NCI-H128 (cell line): Measurements from ENCODE around the gene ACSM6.

Source experiments
- DNase-seq: peaks from one replicate; lab custom pipeline; 2025; ENCODE audit not compliant: unreplicated experiment; lab: John Stamatoyannopoulos, UW

Gene ACSM6

DNA sequence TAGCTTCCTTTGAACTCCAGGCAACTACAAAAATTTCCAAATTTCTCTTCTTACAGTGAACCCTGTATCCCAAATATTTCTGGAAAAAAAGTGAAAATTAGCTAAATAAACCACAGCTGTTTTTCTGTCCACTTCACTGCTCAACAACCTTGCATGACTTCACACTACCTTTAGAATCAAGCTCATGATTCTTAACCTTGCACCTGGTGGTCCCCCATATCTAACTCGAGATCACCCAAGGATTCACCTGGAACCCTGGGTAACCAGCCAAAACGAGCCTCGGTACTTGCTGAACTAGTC, 49.2 kb downstream of the ACSM6 start:
- DNase-seq = no peak

DNA sequence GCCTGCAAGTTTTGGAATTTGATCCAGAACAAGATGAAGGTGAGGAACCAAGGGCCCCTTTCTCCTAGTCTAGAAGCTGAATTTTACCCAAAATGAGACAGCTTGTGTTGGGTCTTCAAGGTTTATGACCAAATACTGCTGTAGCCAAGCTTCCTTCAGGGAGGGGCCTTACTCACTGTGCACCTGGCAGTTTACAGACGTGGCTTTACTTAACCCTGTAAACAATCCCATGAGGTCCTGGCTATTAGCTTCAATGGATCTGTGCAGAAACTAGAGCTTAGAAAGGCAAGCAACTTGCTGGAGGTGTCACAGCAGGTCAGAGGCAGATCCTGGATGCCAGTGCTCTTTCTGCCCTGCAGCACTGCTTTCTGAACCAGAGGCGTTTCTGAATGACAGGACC, 50.1 kb downstream of the ACSM6 start:
- no peak for DNase-seq

- DNase-seq = no peak
Measured at GRCh38 chr10:95245425-95246055, 51.5 kb downstream of the ACSM6 start.

DNA sequence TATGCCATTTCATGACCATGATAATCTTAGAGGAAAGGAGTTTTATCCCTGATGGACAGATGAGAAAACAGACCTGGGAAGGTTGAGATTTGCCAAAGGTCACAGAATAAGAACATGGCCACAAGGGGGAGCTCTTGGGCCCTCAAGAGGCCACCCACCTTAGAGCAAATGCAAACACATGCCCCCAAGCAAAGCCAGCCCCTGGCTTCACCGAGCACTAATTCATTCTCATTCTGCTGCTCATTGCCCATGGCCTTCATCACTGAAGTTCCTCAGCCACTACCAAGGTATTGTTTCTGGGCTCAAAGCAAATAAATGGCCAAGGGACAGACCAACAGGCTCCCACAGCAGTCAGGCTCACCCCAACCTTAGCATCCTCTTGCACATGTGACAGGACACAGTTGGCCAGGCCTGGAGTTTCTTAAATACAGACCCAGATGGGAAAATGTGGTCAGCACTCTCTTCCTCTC, 52.6 kb downstream of the ACSM6 start:
- peak; percentile 9 for DNase-seq

DNA sequence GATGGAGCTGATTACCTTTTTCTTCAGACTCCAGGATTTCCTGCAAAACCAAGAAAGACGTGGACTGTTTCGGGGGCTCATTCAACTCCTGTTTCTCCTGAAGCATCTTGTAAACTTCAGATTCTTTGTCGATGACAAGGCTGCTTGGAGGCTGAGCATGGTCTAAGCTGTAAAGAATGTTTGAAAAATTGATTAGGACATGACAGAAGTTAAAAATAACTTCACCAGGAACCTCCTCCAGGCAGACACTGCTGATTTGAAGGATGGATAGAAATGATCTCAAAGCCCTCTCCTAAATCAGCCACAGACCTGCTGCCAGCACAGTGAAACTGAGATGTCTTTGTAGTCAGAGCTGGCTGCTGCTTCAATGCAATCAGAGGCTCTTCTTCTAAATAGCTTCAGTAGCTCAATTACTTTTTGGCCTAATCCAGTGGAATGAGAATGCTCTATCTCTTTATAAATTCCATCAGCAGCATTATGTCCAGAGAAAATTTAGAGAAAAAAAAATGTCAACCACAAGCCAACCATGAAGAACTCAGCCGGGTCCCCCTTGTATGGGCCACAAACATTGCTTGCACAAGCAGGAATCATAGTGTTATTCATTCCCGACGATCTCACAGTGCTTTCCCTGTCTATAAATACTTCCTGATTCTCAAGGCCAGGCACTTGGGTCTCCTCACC, 53.3 kb downstream of the ACSM6 start:
- no peak for DNase-seq

GRCh38 chr10:95247881-95248583, 54.0 kb downstream of the ACSM6 start:
- no peak for DNase-seq

GRCh38 chr10:95248989-95249388, 55.0 kb downstream of the ACSM6 start:
- DNase-seq = no peak

- no peak for DNase-seq
Measured at GRCh38 chr10:95249467-95249866, 55.4 kb downstream of the ACSM6 start.

DNA sequence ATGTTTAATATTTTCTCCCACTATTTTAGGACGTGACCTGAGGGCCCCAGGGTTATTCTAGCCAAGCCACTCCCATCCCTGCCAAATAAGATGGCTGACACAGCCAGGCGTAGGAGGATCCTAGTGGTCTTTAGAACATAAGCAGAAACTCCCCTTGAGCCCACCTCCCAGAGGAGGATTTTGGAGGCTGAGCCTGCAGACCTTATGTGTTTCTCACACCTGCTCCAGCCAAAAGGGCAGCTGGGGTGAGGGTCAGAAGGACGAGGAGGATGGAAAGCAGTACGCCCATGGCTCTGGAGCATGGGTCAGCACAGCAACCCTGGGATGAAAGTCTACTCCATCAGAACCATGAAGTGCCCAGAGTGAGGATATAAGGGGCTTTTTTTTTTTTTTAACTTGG, 56.8 kb downstream of the ACSM6 start:
- DNase-seq = no peak

- no peak for DNase-seq
Measured at GRCh38 chr10:95253007-95253406, 59.0 kb downstream of the ACSM6 start.

GRCh38 chr10:95253686-95254085, 59.6 kb downstream of the ACSM6 start:
- DNase-seq = no peak

- DNase-seq = no peak
Measured at GRCh38 chr10:95254629-95255028, 60.6 kb downstream of the ACSM6 start.

DNA sequence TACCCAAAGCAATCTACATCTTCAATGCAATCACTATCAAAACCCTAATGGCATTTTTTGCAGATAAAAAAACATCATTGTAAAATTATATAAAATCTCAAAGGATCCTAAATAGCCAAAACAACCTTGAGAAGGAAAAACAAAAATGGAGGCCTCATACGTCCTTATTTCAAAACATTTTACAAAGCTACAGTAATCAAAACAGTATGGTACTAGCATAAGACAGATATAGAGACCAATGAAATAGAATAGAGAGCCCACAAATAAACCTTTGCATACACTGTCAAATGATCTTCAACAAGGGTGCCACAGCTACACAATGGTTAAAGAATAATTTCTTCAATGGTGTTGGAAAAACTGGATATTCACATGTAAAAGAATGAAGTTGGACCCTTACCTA, 62.2 kb downstream of the ACSM6 start:
- DNase-seq = no peak

DNA sequence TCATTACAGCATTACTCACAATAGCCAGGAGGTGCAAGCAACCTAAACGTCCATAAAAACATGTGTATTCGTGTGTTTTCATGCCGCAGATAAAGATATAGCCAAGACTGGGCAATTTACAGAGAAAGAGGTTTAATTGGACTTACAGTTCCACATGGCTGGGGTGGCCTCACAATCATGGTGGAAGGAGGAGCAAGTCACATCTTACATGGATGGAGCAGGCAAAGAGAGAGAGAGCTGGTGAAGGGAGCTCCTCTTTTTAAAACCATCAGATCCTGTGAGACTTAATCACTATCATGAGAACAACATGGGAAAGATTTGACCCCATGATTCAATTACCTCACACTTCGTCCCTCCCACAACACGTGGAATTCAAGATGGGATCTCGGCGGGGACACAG, 63.8 kb downstream of the ACSM6 start:
- DNase-seq = no peak

- no peak for DNase-seq
Measured at GRCh38 chr10:95260397-95260881, 66.4 kb downstream of the ACSM6 start.

GRCh38 chr10:95260909-95261552, 67.0 kb downstream of the ACSM6 start:
- DNase-seq = no peak

- DNase-seq = no peak
Measured at GRCh38 chr10:95261926-95262325, 67.9 kb downstream of the ACSM6 start.

DNA sequence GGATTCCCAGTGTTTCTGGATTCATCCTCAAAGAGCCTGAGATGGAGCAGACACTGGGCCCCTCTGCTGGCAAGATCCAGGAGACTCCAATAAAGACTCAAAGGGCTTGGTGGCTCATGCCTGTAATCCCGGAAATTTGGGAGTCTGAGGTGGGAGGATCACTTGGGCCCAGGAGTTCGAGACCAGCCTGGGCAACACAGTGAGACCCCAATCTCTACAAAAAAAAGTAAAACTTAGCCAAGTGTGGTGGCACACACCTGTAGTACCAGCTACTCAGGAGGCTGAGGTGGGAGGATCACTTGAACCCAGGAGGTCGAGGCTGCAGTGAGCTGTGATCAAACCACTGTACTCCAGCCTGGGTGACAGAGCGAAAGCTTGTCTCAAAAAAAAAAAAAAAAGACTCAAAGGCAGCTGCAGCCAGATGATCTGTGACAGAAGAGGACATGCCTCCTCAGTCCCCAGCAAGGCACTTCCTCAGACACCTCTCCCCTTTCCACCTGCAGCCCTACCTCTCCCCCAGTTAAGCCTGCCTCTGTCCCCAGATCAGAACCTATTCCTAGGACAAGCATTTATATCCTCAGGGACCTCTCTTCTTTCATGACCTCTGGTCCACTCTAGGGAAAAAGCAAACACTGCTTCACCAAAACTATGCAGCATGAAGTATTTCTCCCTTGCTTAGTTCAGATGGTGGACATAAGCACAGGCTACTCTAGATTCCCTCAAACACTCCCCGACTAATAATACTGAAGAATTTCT, 68.9 kb downstream of the ACSM6 start:
- DNase-seq = no peak

DNA sequence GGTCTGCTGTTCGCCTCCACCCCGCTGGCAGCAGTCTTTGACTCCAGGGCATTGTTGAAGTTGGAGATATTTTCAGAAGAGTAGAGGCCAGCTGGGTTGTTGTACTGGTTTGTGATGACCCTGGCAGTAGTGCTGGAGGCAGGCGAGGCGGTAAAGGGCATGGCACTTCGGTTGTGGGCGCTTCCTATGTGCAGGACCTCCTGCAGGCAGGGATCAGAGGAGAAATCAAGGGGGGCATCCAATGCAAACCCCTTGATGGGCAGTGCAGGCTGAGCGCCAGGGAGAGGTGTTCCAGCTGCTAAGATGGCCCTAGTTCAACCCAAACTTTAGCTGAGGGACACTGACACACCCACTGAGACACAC, 69.8 kb downstream of the ACSM6 start:
- no peak for DNase-seq

DNA sequence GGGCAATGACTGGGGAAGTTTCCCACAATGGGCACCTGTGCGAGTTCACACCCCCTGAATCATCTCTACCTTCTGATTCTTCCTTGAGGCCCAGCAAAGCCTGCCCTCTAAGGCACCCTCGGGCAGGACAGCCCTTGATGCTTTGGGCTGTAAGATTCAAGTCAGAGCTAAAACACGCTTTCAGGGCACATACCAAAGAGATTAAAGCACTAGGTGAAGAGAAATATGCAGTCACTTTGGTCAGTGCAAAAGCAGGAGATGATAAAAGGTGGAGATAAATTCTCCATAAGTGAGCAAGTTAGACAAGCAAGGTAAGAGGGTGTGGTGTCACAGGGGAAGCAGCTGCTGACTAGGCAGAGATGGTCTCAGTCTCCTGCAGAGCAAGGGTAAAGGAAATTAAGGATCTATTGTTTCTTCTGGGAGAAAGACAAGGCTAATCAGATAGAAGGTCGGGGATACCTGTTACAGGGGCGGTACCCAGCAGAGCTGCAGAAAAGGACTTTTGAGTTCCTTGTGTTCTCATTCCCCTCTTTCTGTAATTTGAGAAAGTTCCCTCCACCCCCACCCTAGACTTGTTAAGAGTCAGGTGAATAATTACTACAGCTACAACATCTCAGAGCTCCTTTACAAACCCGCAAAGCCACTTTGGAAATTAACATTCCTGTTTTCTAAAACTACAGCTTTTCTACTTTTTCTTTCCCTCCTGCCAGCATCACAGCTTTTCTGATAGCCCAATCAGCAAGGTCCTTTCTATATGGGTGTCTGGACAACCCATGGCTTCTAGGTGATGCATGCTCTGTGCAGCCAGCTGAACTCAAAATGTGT, 70.4 kb downstream of the ACSM6 start:
- no peak for DNase-seq
